CD14-positive monocyte (primary cell): ENCODE data around the gene FHIT. TPM values are rescaled to one million over a fixed set of nuclear protein-coding genes. Genes with fewer than 3 reads are reported as not detected.

ENCODE experiments used
- DNase-seq, 3 donors: peaks; one replicate each; pipeline ENCODE4 v3.0.0-alpha.2; 2011 to 2022
- H2AFZ ChIP-seq: 2 replicates; pipeline ENCODE4 v1.6.0; 2012; ENCODE audit warnings: mild to moderate bottlenecking, low read depth, low read length, inconsistent platforms; ENCODE audit not compliant: insufficient read depth, poor library complexity, severe bottlenecking
- H3K27ac ChIP-seq, 2 donors: 1 replicate in 1 of 2; 2 replicates in 1 of 2; pipeline ENCODE4 v1.5.1; 2012 to 2013; ENCODE audit warnings: low read length in 2 of 2, control low read depth in 1 of 2, inconsistent platforms in 1 of 2, low read depth in 1 of 2, mild to moderate bottlenecking in 1 of 2
- H3K27me3 ChIP-seq, 2 donors: one replicate each; pipeline versions ENCODE4 v1.6.0 to v1.6.1; 2011 to 2013; ENCODE audit warnings: low read length in 2 of 2; ENCODE audit not compliant: control insufficient read depth in 2 of 2, insufficient read depth in 2 of 2
- H3K36me3 ChIP-seq, 2 donors: replicated peaks in 1 of 2; 1 replicate in 1 of 2; 2 replicates in 1 of 2; pipeline versions ENCODE4 v1.5.1 to v1.6.1; 2012 to 2013; ENCODE audit warnings: low read length in 2 of 2, control low read depth in 1 of 2, inconsistent platforms in 1 of 2, mild to moderate bottlenecking in 1 of 2; ENCODE audit not compliant: insufficient read depth in 2 of 2, control insufficient read depth in 1 of 2
- H3K4me1 ChIP-seq, 2 donors: 1 replicate in 1 of 2; 2 replicates in 1 of 2; pipeline versions ENCODE4 v1.5.1 to v1.6.1; 2012 to 2013; ENCODE audit warnings: low read length in 2 of 2, control low read depth in 1 of 2, inconsistent platforms in 1 of 2, mild to moderate bottlenecking in 1 of 2, moderate library complexity in 1 of 2; ENCODE audit not compliant: insufficient read depth in 2 of 2, control insufficient read depth in 1 of 2
- H3K4me2 ChIP-seq: replicated peaks from 2 replicates; pipeline ENCODE3; 2012; ENCODE audit warnings: low read length, moderate library complexity, mild to moderate bottlenecking; ENCODE audit not compliant: poor library complexity, severe bottlenecking; ENCODE audit errors: extremely low read depth
- H3K4me3 ChIP-seq, 3 experiments: fragments of 200-600 bp in 1 of 3; sonication (generic) in 1 of 3; replicated peaks in 1 of 3; 1 replicate in 2 of 3; 2 replicates in 1 of 3; pipeline ENCODE4 v1.5.1; 2011 to 2013; ENCODE audit warnings: low read length in 3 of 3, mild to moderate bottlenecking in 3 of 3, control low read depth in 2 of 3, low read depth in 2 of 3, inconsistent platforms in 1 of 3, moderate library complexity in 1 of 3
- H3K79me2 ChIP-seq: 2 replicates; pipeline ENCODE4 v1.6.0; 2012; ENCODE audit warnings: mild to moderate bottlenecking, control low read depth, inconsistent platforms, low read length, moderate library complexity; ENCODE audit not compliant: insufficient read depth
- H3K9ac ChIP-seq: 2 replicates; pipeline ENCODE4 v1.6.0; 2017; ENCODE audit warnings: low read length, mild to moderate bottlenecking; ENCODE audit not compliant: insufficient read depth, poor library complexity, severe bottlenecking
- H3K9me3 ChIP-seq, 2 donors: replicated peaks in 1 of 2; 1 replicate in 1 of 2; 2 replicates in 1 of 2; pipeline versions ENCODE4 v1.5.1 to v1.6.1; 2012 to 2013; ENCODE audit warnings: low read length in 2 of 2, control low read depth in 1 of 2; ENCODE audit not compliant: control insufficient read depth in 1 of 2, insufficient read depth in 1 of 2
- H4K20me1 ChIP-seq: 2 replicates; pipeline ENCODE4 v1.6.0; 2012; ENCODE audit warnings: mild to moderate bottlenecking, low read length, control low read depth, moderate library complexity; ENCODE audit not compliant: insufficient read depth
- H3K27ac Mint-ChIP-seq, 7 donors: one replicate each; pipeline ENCODE4 v1.8.0; 2020; ENCODE audit warnings: mild to moderate bottlenecking in 7 of 7, mixed read lengths in 7 of 7, moderate library complexity in 6 of 7, inconsistent platforms in 2 of 7
- H3K27me3 Mint-ChIP-seq, 3 donors: one replicate each; pipeline ENCODE4 v1.8.0; 2021 to 2022; ENCODE audit warnings: low read depth in 3 of 3, mild to moderate bottlenecking in 3 of 3, mixed read lengths in 3 of 3, moderate library complexity in 3 of 3, inconsistent platforms in 1 of 3
- H3K36me3 Mint-ChIP-seq, 2 donors: one replicate each; pipeline ENCODE4 v1.8.0; 2020; ENCODE audit warnings: mixed read lengths in 2 of 2, inconsistent platforms in 1 of 2, mild to moderate bottlenecking in 1 of 2
- H3K4me1 Mint-ChIP-seq: one replicate; pipeline ENCODE4 v1.8.0; 2020; ENCODE audit warnings: mild to moderate bottlenecking, mixed read lengths
- H3K4me3 Mint-ChIP-seq, 2 donors: one replicate each; pipeline ENCODE4 v1.8.0; 2020; ENCODE audit warnings: mild to moderate bottlenecking in 2 of 2, mixed read lengths in 2 of 2, moderate library complexity in 1 of 2
- H3K9me3 Mint-ChIP-seq, 7 donors: one replicate each; pipeline ENCODE4 v1.8.0; 2020 to 2022; ENCODE audit warnings: mixed read lengths in 7 of 7, mild to moderate bottlenecking in 6 of 7, moderate library complexity in 6 of 7, inconsistent platforms in 2 of 7
- WGBS: methylation state at CpG from one replicate; pipeline ENCODE4 v1.1.5; 2013; ENCODE audit warnings: missing lambda C conversion rate; ENCODE audit not compliant: insufficient coverage; 5-methylcytosine and 5-hydroxymethylcytosine counted together
- intact Hi-C, 2 donors: fragments of 100-400 bp; cut with micrococcal nuclease; formaldehyde crosslinking; loops; one replicate each; pipeline versions ENCODE4 v1.15.0 to v1.15.1; 2023
- polyA plus RNA-seq, 3 donors: library from polyadenylated mRNA; depleted of rRNA in 1 of 3; unstranded in 2 of 3; stranded (reverse) in 1 of 3; fragments of 300-500 nt in 2 of 3; fragments of >200 nt in 1 of 3; fragmentation: Illumina TruSeq in 2 of 3; gene quantifications; 1 replicate in 2 of 3; 2 replicates in 1 of 3; pipeline ENCODE4 v1.2.3, GENCODE V29; 2012 to 2021
- TF ChIP-seq, protein P1 (sequence below): fragments of 200-600 bp; IDR thresholded peaks from one replicate; pipeline ENCODE4 v1.8.0; 2022; ENCODE audit warnings: antibody characterized with exemption, mild to moderate bottlenecking

Gene FHIT
- polyA plus RNA-seq, 3 donors: 1.7 to 3.4 (median 3.2) TPM

- H3K27ac Mint-ChIP-seq: no peak overlapping the region
- no peaks in the 10 kb centered on the region for H3K27me3 Mint-ChIP-seq
- H3K9ac ChIP-seq: no peak overlapping the region
- 98% methylated on average over 9 of the region's 10 CpGs for WGBS
- no peak overlapping the region for H3K4me2 ChIP-seq
- no peaks in the 10 kb centered on the region for H3K36me3 ChIP-seq
- no peak overlapping the region for H3K4me3 Mint-ChIP-seq
- no peaks in the 10 kb centered on the region for H3K27me3 ChIP-seq
- no peaks in the 10 kb centered on the region for H3K4me1 Mint-ChIP-seq
- no peak overlapping the region for H3K27ac ChIP-seq
- TF ChIP-seq, protein P1, sequence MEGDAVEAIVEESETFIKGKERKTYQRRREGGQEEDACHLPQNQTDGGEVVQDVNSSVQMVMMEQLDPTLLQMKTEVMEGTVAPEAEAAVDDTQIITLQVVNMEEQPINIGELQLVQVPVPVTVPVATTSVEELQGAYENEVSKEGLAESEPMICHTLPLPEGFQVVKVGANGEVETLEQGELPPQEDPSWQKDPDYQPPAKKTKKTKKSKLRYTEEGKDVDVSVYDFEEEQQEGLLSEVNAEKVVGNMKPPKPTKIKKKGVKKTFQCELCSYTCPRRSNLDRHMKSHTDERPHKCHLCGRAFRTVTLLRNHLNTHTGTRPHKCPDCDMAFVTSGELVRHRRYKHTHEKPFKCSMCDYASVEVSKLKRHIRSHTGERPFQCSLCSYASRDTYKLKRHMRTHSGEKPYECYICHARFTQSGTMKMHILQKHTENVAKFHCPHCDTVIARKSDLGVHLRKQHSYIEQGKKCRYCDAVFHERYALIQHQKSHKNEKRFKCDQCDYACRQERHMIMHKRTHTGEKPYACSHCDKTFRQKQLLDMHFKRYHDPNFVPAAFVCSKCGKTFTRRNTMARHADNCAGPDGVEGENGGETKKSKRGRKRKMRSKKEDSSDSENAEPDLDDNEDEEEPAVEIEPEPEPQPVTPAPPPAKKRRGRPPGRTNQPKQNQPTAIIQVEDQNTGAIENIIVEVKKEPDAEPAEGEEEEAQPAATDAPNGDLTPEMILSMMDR: no peak
- H2AFZ ChIP-seq: no peak overlapping the region
- no peaks in the 10 kb centered on the region for H4K20me1 ChIP-seq
- no peaks in the 10 kb centered on the region for H3K4me1 ChIP-seq
- no peak overlapping the region for H3K4me3 ChIP-seq
- intact Hi-C loops: no loop called here
- H3K36me3 Mint-ChIP-seq: peaks cover 0 to 4% of the 10 kb centered on the region in 2 donors
- H3K79me2 ChIP-seq: no peaks in the 10 kb centered on the region
- peaks cover 11 to 22% (median 18%) of the 10 kb centered on the region in 7 donors for H3K9me3 Mint-ChIP-seq
- peaks cover 23 to 38% of the 10 kb centered on the region in 2 donors for H3K9me3 ChIP-seq
- no peak for DNase-seq
These were observed 208.1 kb downstream of the FHIT start for GRCh38 chr3:61043156-61043555.

- H3K27ac Mint-ChIP-seq: no peak overlapping the region
- Histone ChIP-seq H4K20me1 (no peaks in the 10 kb centered on the region), H3K27ac (no peak overlapping the region), H3K36me3 (no peaks in the 10 kb centered on the region), H2AFZ (no peak overlapping the region), H3K4me3 (no peak overlapping the region), H3K4me2 (no peak overlapping the region), H3K9ac (no peak overlapping the region), H3K27me3 (no peaks in the 10 kb centered on the region), H3K79me2 (no peaks in the 10 kb centered on the region), H3K9me3 (peaks cover 27 to 29% of the 10 kb centered on the region in 2 donors), H3K4me1 (no peaks in the 10 kb centered on the region)
- no peaks in the 10 kb centered on the region for H3K4me1 Mint-ChIP-seq
- intact Hi-C loops: no loop called here
- no peaks in the 10 kb centered on the region for H3K27me3 Mint-ChIP-seq
- DNase-seq: no peak
- peaks cover 6 to 23% (median 14%) of the 10 kb centered on the region in 7 donors for H3K9me3 Mint-ChIP-seq
- H3K36me3 Mint-ChIP-seq: peaks cover 0 to 4% of the 10 kb centered on the region in 2 donors
- 80% methylated on average over 1 of the region's 2 CpGs for WGBS
- TF ChIP-seq, protein P1: no peak
- no peak overlapping the region for H3K4me3 Mint-ChIP-seq
These were observed 210.6 kb downstream of the FHIT start for GRCh38 chr3:61040618-61041017.
